ENCODE measurements around the gene ABLIM2.

Gene ABLIM2

GRCh38 chr4:8115203-8115520 lies 43.5 kb downstream of the ABLIM2 start:
- no peak overlapping the region for H3K4me3 ChIP-seq (ENCODE audit: low read length)
- H2BK120ac ChIP-seq (ENCODE audit: low read depth, low read length), result no peak overlapping the region
- DNase-seq, result no peak
- H4K5ac ChIP-seq (ENCODE audit: low read length), result no peak overlapping the region
- H2BK15ac ChIP-seq (replicated peaks; ENCODE audit: low read depth), result no peak overlapping the region
- H3K4me2 ChIP-seq (ENCODE audit: low read length), result no peak overlapping the region
- no peak overlapping the region for H2AK5ac ChIP-seq (ENCODE audit: low read length)
- no peaks in the 10 kb centered on the region for H3K79me2 ChIP-seq (ENCODE audit: control insufficient read depth, insufficient read depth, low read length)
- no peak overlapping the region for H2BK5ac ChIP-seq (ENCODE audit: low read length)
- H3K27ac ChIP-seq (ENCODE audit: low read depth, low read length), result no peak overlapping the region
- no peaks in the 10 kb centered on the region for H3K36me3 ChIP-seq (ENCODE audit: control insufficient read depth, insufficient read depth, low read length)
- H3K27me3 ChIP-seq (ENCODE audit: insufficient read depth, low read length, poor library complexity), result no peaks in the 10 kb centered on the region
- no peak overlapping the region for H3K4ac ChIP-seq (ENCODE audit: low read depth, low read length)
- H3K4me1 ChIP-seq (ENCODE audit: control insufficient read depth, low read depth, low read length), result no peaks in the 10 kb centered on the region
- H3K79me1 ChIP-seq (ENCODE audit: low read length), result no peaks in the 10 kb centered on the region
- WGBS (ENCODE audit: extremely low coverage, insufficient coverage, low lambda C conversion rate), result no CpG with 5 or more reads among the region's 5 CpGs
- H3K23ac ChIP-seq (ENCODE audit: low read length), result no peak overlapping the region
- H4K8ac ChIP-seq (ENCODE audit: low read depth, low read length), result no peak overlapping the region
- no peak overlapping the region for H3K56ac ChIP-seq (ENCODE audit: low read length)
- no peak overlapping the region for H3K18ac ChIP-seq (ENCODE audit: low read length)
- no peak overlapping the region for H3K9ac ChIP-seq (ENCODE audit: low read length)

- no peaks in the 10 kb centered on the region for H3K79me1 ChIP-seq (ENCODE audit: low read length)
- H2BK15ac ChIP-seq (replicated peaks; ENCODE audit: low read depth), result no peak overlapping the region
- H3K79me2 ChIP-seq (ENCODE audit: control insufficient read depth, insufficient read depth, low read length), result no peaks in the 10 kb centered on the region
- no peak overlapping the region for H3K9ac ChIP-seq (ENCODE audit: low read length)
- no peak overlapping the region for H3K18ac ChIP-seq (ENCODE audit: low read length)
- no peak overlapping the region for H3K4me2 ChIP-seq (ENCODE audit: low read length)
- H3K4me1 ChIP-seq (ENCODE audit: control insufficient read depth, low read depth, low read length), result no peaks in the 10 kb centered on the region
- DNase-seq, result no peak
- no peaks in the 10 kb centered on the region for H3K27me3 ChIP-seq (ENCODE audit: insufficient read depth, low read length, poor library complexity)
- H2BK120ac ChIP-seq (ENCODE audit: low read depth, low read length), result no peak overlapping the region
- WGBS (ENCODE audit: extremely low coverage, insufficient coverage, low lambda C conversion rate), result no CpG with 5 or more reads among the region's 21 CpGs
- no peak overlapping the region for H3K4me3 ChIP-seq (ENCODE audit: low read length)
- H4K5ac ChIP-seq (ENCODE audit: low read length), result no peak overlapping the region
- H3K27ac ChIP-seq (ENCODE audit: low read depth, low read length), result no peak overlapping the region
- no peak overlapping the region for H2BK5ac ChIP-seq (ENCODE audit: low read length)
- H3K36me3 ChIP-seq (ENCODE audit: control insufficient read depth, insufficient read depth, low read length), result no peaks in the 10 kb centered on the region
- H2AK5ac ChIP-seq (ENCODE audit: low read length), result no peak overlapping the region
- H3K56ac ChIP-seq (ENCODE audit: low read length), result no peak overlapping the region
- no peak overlapping the region for H3K4ac ChIP-seq (ENCODE audit: low read depth, low read length)
- H4K8ac ChIP-seq (ENCODE audit: low read depth, low read length), result no peak overlapping the region
- no peak overlapping the region for H3K23ac ChIP-seq (ENCODE audit: low read length)
Observed at GRCh38 chr4:8114456-8115202, 44.0 kb downstream of the ABLIM2 start.

DNA sequence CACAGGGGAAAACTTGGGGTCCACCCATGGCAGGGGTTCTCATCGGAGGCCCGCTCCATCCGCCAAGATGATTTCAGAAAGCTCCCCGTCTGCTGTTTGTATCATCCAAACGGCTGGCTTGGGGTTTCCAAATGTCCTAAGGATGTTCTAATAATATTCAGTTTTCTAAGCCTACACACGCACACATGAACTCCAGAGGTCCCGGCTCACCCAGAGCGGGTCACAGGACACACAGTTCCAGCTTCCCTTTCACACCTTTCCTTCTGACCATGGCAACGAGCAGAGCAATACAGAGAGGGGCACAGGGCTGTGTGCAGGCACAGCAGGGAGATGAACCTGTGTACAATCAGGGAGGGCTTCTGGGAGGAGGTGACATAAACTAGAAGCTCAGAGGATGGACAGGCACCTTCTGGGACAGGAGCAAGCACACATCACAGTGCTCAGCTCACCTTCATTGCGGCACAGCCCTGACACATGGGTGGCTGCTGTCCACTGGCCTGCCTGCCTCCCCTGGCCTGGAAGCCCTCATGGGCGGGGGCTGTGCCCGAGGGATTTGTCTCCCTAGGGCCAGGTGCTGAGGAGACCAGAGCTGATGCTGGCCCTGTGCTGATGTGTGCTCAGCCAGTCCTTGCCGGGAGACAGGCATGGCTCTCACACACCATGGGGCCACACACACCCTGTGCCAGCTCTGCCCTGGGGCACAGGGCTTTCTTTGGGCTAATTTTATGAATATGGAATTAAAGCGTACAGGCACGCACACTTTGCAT lies 44.8 kb downstream of the ABLIM2 start:
- Histone ChIP-seq H2BK15ac (replicated peaks; ENCODE audit: low read depth) (no peak overlapping the region), H3K56ac (ENCODE audit: low read length) (no peak overlapping the region), H2BK5ac (ENCODE audit: low read length) (no peak overlapping the region), H3K79me2 (ENCODE audit: control insufficient read depth, insufficient read depth, low read length) (no peaks in the 10 kb centered on the region), H3K36me3 (ENCODE audit: control insufficient read depth, insufficient read depth, low read length) (no peaks in the 10 kb centered on the region), H3K4me1 (ENCODE audit: control insufficient read depth, low read depth, low read length) (no peaks in the 10 kb centered on the region), H3K4ac (ENCODE audit: low read depth, low read length) (no peak overlapping the region), H3K4me2 (ENCODE audit: low read length) (no peak overlapping the region), H3K9ac (ENCODE audit: low read length) (no peak overlapping the region), H3K79me1 (ENCODE audit: low read length) (no peaks in the 10 kb centered on the region), H2AK5ac (ENCODE audit: low read length) (no peak overlapping the region), H4K8ac (ENCODE audit: low read depth, low read length) (no peak overlapping the region), H2BK120ac (ENCODE audit: low read depth, low read length) (no peak overlapping the region), H3K23ac (ENCODE audit: low read length) (no peak overlapping the region), H3K4me3 (ENCODE audit: low read length) (no peak overlapping the region), H3K18ac (ENCODE audit: low read length) (no peak overlapping the region), H3K27ac (ENCODE audit: low read depth, low read length) (no peak overlapping the region), H3K27me3 (ENCODE audit: insufficient read depth, low read length, poor library complexity) (no peaks in the 10 kb centered on the region), H4K5ac (ENCODE audit: low read length) (no peak overlapping the region)
- no peak for DNase-seq
- WGBS (ENCODE audit: extremely low coverage, insufficient coverage, low lambda C conversion rate), result no CpG with 5 or more reads among the region's 15 CpGs

DNA sequence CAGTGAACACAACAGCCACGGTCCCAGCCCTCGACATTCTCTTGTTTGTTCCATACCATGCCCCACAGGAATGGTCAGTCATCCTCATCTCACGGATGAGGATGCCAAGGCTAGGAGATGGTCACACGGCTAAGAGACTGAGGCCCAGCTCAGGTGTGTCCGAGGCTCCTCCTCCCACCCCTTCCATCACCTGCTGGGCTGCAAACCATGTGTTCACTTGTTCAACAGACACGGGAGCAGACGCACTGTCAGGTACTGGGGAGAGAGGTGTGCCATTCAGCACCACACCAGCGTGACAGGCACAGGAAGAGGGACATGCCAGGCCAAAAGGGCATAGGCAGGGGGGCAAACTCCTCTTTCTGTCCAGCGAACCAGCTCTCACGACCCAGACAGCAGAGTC lies 45.9 kb downstream of the ABLIM2 start:
- H3K36me3 ChIP-seq (ENCODE audit: control insufficient read depth, insufficient read depth, low read length), result no peaks in the 10 kb centered on the region
- H2BK5ac ChIP-seq (ENCODE audit: low read length), result no peak overlapping the region
- H2BK15ac ChIP-seq (replicated peaks; ENCODE audit: low read depth), result no peak overlapping the region
- DNase-seq, result no peak
- no peak overlapping the region for H3K4me2 ChIP-seq (ENCODE audit: low read length)
- H4K8ac ChIP-seq (ENCODE audit: low read depth, low read length), result no peak overlapping the region
- WGBS (ENCODE audit: extremely low coverage, insufficient coverage, low lambda C conversion rate), result no CpG with 5 or more reads among the region's 10 CpGs
- no peaks in the 10 kb centered on the region for H3K79me2 ChIP-seq (ENCODE audit: control insufficient read depth, insufficient read depth, low read length)
- H3K23ac ChIP-seq (ENCODE audit: low read length), result no peak overlapping the region
- no peak overlapping the region for H2BK120ac ChIP-seq (ENCODE audit: low read depth, low read length)
- no peak overlapping the region for H3K4me3 ChIP-seq (ENCODE audit: low read length)
- no peaks in the 10 kb centered on the region for H3K79me1 ChIP-seq (ENCODE audit: low read length)
- H3K27me3 ChIP-seq (ENCODE audit: insufficient read depth, low read length, poor library complexity), result no peaks in the 10 kb centered on the region
- no peak overlapping the region for H2AK5ac ChIP-seq (ENCODE audit: low read length)
- H3K4me1 ChIP-seq (ENCODE audit: control insufficient read depth, low read depth, low read length), result no peaks in the 10 kb centered on the region
- H3K9ac ChIP-seq (ENCODE audit: low read length), result no peak overlapping the region
- H4K5ac ChIP-seq (ENCODE audit: low read length), result no peak overlapping the region
- no peak overlapping the region for H3K18ac ChIP-seq (ENCODE audit: low read length)
- no peak overlapping the region for H3K56ac ChIP-seq (ENCODE audit: low read length)
- no peak overlapping the region for H3K27ac ChIP-seq (ENCODE audit: low read depth, low read length)
- no peak overlapping the region for H3K4ac ChIP-seq (ENCODE audit: low read depth, low read length)

GRCh38 chr4:8112036-8112576 lies 46.5 kb downstream of the ABLIM2 start:
- Histone ChIP-seq H3K23ac (ENCODE audit: low read length) (no peak overlapping the region), H3K9ac (ENCODE audit: low read length) (no peak overlapping the region), H2AK5ac (ENCODE audit: low read length) (no peak overlapping the region), H3K27me3 (ENCODE audit: insufficient read depth, low read length, poor library complexity) (no peaks in the 10 kb centered on the region), H3K79me1 (ENCODE audit: low read length) (no peaks in the 10 kb centered on the region), H3K36me3 (ENCODE audit: control insufficient read depth, insufficient read depth, low read length) (no peaks in the 10 kb centered on the region), H3K79me2 (ENCODE audit: control insufficient read depth, insufficient read depth, low read length) (no peaks in the 10 kb centered on the region), H3K4ac (ENCODE audit: low read depth, low read length) (no peak overlapping the region), H2BK15ac (replicated peaks; ENCODE audit: low read depth) (no peak overlapping the region), H2BK5ac (ENCODE audit: low read length) (no peak overlapping the region), H4K5ac (ENCODE audit: low read length) (no peak overlapping the region), H3K18ac (ENCODE audit: low read length) (no peak overlapping the region), H3K4me2 (ENCODE audit: low read length) (no peak overlapping the region), H3K27ac (ENCODE audit: low read depth, low read length) (no peak overlapping the region), H4K8ac (ENCODE audit: low read depth, low read length) (no peak overlapping the region), H3K4me1 (ENCODE audit: control insufficient read depth, low read depth, low read length) (no peaks in the 10 kb centered on the region), H2BK120ac (ENCODE audit: low read depth, low read length) (no peak overlapping the region), H3K4me3 (ENCODE audit: low read length) (no peak overlapping the region), H3K56ac (ENCODE audit: low read length) (no peak overlapping the region)
- WGBS (ENCODE audit: extremely low coverage, insufficient coverage, low lambda C conversion rate), result no CpG with 5 or more reads among the region's 9 CpGs
- no peak for DNase-seq

All from mesendoderm (in vitro differentiated cells).